Measurements from ENCODE around the gene MPC1. TPM values are rescaled to one million over a fixed set of nuclear protein-coding genes. Genes with fewer than 3 reads are reported as not detected.
"Not testable (repeated sequence)": the region's sequence is repeated elsewhere in the genome, so short reads cannot be mapped to it uniquely, and the experiment has no call there.

The MPC1 gene
- polyA plus RNA-seq, 4 donors, result 85.9 to 98.8 (median 90.0) TPM

DNA sequence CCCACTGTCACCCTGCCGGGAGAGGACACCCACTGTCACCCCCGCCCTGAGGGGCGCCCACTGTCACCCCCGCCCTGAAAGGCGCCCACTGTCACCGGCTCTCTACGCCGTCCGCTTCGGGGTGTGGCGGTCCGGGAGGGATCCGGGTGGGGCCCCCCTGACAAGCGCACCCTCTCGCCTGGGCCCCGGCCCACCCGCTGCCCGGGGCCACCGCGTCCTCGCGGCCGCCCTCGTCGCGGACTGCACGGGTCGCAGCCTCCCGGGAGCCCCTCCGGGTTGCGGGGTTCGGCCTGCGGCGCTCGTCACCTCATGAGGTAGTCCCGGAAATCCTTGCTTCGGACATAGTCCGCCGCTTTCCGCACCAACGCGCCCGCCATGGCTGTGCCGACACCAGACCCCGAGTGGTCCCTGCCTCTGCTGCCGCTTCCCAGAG lies 224 bp downstream of the MPC1 start:
- DNase-seq (ENCODE audit: low read depth in 4 of 4, low spot score in 3 of 4), result no peak

GRCh38 chr6:166381733-166382499 lies 824 bp downstream of the MPC1 start:
- peak in 2 of 4 donors; percentile 39 to 58 for DNase-seq (ENCODE audit: low read depth in 4 of 4, low spot score in 3 of 4)

GRCh38 chr6:166381381-166381732 lies 1.4 kb downstream of the MPC1 start:
- no peak for DNase-seq (ENCODE audit: low read depth in 4 of 4, low spot score in 3 of 4)

DNA sequence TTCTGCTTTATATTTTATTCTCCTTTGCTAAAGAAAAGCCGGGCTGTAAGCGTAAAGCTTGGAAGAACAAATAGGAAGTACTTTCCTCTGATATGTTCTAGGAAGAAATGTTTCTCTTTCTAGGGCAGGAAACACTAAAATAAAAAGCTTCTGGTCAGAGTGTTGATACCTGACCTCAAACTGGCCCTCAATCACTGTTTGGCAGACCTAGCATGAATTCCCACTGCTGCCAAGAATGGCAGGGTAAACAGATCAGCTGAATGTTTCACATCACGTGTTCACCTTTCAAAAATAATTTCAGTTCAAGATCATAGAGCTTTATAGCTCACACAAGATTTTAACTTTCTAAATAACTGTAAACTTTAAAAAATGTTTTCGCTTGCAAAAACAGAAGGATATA lies 2.9 kb downstream of the MPC1 start:
- DNase-seq (ENCODE audit: low read depth in 4 of 4, low spot score in 3 of 4), result no peak

- no peak for DNase-seq (ENCODE audit: low read depth in 4 of 4, low spot score in 3 of 4)
These were observed 3.6 kb downstream of the MPC1 start for GRCh38 chr6:166379103-166379586.

DNA sequence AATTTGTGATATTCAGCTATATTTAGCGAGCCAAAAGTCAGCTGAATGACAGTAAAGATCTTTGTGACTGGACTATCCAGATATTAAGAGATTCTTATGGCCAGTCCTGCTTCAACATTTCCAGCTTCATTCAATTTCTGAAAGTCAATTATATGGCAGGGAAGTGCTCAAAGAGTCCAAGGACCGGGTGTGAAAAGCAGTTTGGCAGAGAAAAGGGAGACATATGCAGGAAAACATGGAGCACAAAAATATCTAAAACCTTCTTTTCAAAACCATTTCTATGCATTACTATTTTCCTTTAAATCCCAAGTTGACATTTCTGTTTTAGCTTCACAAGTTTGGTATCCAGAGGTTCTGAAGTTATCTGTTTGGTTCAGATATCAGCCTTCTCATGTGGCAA lies 5.0 kb downstream of the MPC1 start:
- DNase-seq (ENCODE audit: low read depth in 4 of 4, low spot score in 3 of 4), result no peak

DNA sequence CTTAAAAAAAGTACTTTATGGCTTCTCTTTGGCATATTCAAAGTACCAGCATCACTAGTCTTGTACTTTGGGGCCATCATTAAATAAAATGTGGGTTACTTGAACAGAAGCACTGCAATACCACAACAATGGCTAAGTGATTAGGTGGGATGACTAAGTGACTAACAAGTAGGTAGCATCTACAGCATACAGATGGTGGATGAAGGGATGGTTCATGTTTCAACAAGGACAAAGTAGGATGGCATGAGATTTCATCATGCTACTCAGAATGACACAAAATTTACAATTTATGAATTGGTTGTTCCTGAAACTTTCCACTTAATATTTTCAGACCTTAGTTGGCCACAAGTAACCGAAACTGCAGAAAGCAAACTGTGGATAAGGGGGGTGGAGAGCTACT lies 7.7 kb downstream of the MPC1 start:
- DNase-seq (ENCODE audit: low read depth in 4 of 4, low spot score in 3 of 4), result no peak

GRCh38 chr6:166370489-166370888 lies 12.3 kb downstream of the MPC1 start:
- DNase-seq (ENCODE audit: low read depth in 4 of 4, low spot score in 3 of 4), result no peak

DNA sequence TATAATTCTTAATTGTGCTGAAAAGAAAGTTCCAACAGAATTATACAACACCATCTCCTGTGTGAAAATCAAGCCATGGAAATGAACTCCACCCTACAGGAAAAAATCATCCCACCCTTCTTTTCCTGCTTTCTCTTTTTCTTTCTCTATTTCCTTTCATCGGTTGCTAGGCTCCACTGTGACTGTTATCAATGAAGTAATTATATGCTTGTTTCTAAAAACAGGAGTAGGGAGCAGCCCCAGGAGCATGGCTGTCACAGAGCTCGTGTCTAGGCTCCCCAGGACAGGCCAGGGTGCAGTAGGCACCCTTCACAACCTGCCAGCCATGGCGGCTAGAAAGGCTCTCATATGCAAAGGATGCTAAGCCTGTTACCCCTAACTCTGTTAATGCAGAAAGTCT lies 13.0 kb downstream of the MPC1 start:
- DNase-seq (ENCODE audit: low read depth in 4 of 4, low spot score in 3 of 4), result no peak

DNA sequence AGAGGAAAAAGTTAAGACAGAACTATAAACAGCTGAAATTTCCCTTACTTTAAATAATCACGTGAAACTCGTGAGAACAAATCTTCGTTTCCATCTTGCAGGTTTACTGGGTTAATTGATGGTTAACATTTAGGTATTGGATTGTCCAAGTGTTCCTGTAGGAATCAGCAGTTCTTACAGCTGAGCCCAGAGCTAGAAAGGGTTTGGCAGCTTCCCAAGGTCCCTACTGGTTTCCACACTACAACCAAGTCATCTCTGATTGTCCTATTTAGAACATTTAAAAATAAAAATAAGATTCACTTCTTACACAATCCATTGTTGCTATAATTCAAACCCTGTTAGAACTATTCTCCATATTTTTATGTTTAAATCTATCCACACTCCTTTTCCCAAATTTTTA lies 15.8 kb downstream of the MPC1 start:
- no peak for DNase-seq (ENCODE audit: low read depth in 4 of 4, low spot score in 3 of 4)

DNA sequence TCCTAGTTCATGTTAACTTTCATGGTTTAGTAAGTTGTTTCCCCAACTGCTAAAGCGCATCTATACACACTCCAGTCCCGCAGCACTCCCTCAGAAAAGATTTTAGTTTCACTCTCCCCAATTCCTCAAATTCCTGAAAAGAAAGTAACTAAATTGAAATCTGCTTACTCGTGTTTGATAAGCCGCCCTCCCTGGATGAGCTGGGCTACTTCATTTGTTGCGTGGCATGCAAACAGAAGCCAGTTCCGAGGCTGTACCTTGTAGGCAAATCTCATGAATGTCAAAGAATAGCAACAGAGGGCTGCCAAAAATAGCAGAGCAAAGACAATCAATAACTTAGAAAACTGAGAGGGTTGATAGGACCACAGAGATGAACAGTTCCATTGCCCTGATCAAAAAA lies 16.9 kb downstream of the MPC1 start:
- no peak for DNase-seq (ENCODE audit: low read depth in 4 of 4, low spot score in 3 of 4)

DNA sequence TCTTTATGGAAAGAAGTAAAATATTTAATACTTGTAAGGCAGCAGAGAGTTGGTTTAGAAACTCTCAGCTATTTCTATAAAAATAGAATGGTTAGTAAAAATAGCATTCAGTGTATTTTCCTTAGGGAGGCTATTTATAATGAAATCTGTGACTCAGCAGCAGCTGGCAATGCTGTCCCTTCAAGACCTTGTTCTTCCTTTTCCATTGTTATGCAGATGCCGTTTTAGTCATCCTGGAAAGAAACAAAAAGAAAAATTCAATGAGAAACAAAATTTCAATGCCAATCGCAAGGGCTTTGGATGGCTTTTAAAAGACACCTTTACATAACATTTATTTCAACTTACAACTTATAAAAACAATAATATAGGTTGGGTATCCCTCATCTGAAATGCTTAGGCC lies 17.5 kb downstream of the MPC1 start:
- DNase-seq (ENCODE audit: low read depth in 4 of 4, low spot score in 3 of 4), result no peak

- no peak for DNase-seq (ENCODE audit: low read depth in 4 of 4, low spot score in 3 of 4)
These were observed 18.3 kb downstream of the MPC1 start for GRCh38 chr6:166364456-166364855.

DNA sequence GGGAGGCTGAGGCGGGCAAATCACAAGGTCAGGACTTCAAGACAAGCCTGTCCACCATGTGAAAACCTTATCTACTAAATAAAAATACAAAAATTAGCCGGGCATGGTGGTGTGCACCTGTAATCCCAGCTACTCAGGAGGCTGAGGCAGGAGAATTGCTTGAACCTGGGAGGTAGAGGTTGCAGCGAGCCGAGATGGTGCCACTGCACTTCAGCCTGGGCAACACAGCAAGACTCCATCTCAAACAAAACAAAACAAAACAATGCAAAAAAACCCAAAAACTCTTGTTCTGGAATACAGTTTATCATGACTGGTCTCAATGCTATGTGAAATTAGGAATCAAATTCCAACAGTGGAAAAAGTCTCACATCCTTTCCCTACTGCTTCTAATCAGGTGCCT lies 20.3 kb downstream of the MPC1 start:
- not testable (repeated sequence) for DNase-seq (ENCODE audit: low read depth in 4 of 4, low spot score in 3 of 4)

DNA sequence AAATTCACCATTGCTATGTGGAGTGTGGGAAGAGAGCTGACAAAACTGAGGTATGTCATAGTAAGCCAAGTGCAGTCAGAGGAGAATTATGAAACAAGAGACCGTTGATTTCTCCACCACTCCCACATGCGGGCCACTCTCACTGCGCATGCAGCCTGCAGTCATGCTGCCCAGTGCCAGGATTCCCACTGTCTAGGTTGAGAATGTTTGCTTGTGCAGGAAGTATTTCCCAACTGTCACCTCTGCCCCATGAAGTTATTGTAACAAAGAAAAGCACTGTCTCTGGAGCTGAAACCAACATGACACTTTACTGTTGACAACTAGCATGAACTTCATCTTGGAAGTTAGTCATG lies 21.7 kb downstream of the MPC1 start:
- no peak for DNase-seq (ENCODE audit: low read depth in 4 of 4, low spot score in 3 of 4)

- no peak for DNase-seq (ENCODE audit: low read depth in 4 of 4, low spot score in 3 of 4)
These were observed 22.3 kb downstream of the MPC1 start for GRCh38 chr6:166360243-166361076.

DNA sequence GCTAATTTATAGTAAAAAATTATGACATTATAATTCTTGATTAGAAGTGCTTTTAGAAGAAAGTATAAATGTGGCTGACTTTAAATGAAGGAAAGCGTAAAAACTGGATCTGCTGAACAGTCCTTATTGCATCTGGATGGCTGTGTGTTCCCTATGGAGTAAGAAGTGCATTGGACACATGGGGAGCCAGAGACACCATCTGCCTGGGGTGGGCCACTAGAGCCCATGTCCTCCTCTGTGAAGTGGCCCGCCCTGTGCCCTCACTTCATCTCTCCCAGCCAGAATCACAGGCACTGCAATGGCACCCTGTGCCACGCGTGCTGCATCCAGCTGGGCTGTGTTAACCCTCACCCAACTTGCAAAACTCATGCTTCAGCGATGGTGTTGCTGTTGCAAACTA lies 27.2 kb downstream of the MPC1 start:
- DNase-seq (ENCODE audit: low read depth in 4 of 4, low spot score in 3 of 4), result no peak

GRCh38 chr6:166354965-166355364 lies 27.8 kb downstream of the MPC1 start:
- no peak for DNase-seq (ENCODE audit: low read depth in 4 of 4, low spot score in 3 of 4)

DNA sequence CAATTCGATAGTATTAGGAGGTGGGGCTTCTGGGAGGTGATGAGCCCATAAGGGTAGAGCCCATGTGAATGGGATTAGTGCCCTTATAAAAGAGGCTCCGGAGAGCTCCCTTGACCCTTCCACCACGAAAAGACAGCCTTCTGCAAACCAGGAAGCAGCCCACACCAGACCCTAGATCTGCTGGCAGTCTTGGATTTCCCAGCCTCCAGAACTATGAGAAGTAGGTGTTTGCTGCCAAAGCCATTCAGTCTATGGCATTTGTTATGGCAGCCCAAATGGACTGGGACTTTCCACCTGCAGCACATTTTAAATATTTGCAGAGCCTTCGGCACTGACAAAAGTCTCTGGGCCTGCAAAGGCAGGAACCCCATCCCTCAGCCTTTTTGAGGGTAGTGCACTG lies 28.6 kb downstream of the MPC1 start:
- DNase-seq (ENCODE audit: low read depth in 4 of 4, low spot score in 3 of 4), result no peak

DNA sequence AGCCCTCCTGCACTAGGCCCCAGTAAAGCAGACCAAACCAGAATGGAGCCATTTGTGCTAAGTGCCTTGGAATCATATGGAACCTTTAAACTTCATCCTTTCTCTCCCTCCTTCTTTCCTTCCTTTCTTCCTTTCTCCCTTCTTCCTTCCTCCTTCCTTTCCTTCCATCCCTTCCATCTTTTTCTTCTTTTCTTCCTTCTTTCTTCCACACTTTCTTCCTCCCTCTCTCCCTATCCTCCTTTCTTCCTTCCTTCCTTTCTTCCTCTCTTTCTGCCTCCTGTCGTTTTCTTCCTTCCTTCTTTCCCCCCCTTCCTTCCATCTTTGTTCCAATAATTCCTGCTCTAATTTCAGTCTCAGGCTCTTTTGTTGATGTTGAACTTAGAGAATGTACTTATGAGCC lies 29.2 kb downstream of the MPC1 start:
- no peak for DNase-seq (ENCODE audit: low read depth in 4 of 4, low spot score in 3 of 4)

GRCh38 chr6:166352923-166353322 lies 29.8 kb downstream of the MPC1 start:
- DNase-seq (ENCODE audit: low read depth in 4 of 4, low spot score in 3 of 4), result no peak

- DNase-seq (ENCODE audit: low read depth in 4 of 4, low spot score in 3 of 4), result peak in 1 of 4 donors; percentile 8
These were observed 30.9 kb downstream of the MPC1 start for GRCh38 chr6:166351715-166352285.
